Vagina (tissue), 2 donors: ENCODE data around the gene ATAD3B. TPM values are rescaled to one million over a fixed set of nuclear protein-coding genes. Genes with fewer than 3 reads are reported as not detected.

Experiments used
- DNase-seq, 2 donors: peaks; one replicate each; pipeline ENCODE4 v3.0.0-alpha.2; 2017; ENCODE audit errors: extremely low spot score in 2 of 2
- H3K27ac ChIP-seq: fragments of 200-600 bp; sonication (generic); one replicate; pipeline ENCODE4 v1.5.1; 2019
- H3K27me3 ChIP-seq: fragments of 200-600 bp; sonication (generic); one replicate; pipeline ENCODE4 v1.5.1; 2019
- H3K36me3 ChIP-seq, 2 donors: fragments of 200-600 bp; sonication (generic); one replicate each; pipeline ENCODE4 v1.5.1; 2017 to 2019
- H3K4me1 ChIP-seq: fragments of 200-600 bp; sonication (generic); one replicate; pipeline ENCODE4 v1.5.1; 2019
- H3K4me3 ChIP-seq, 2 donors: fragments of 200-600 bp; sonication (generic); 1 replicate in 1 of 2; 2 replicates in 1 of 2; pipeline ENCODE4 v1.5.1; 2016 to 2019
- H3K9me3 ChIP-seq: fragments of 200-600 bp; sonication (generic); one replicate; pipeline ENCODE4 v1.5.1; 2019
- CTCF ChIP-seq, 3 experiments: fragments of 450-650 bp in 2 of 3; fragments of 200-600 bp in 1 of 3; sonication (generic) in 1 of 3; IDR thresholded peaks; one replicate each; pipeline ENCODE4 v1.5.1; 2017 to 2019; ENCODE audit warnings: antibody characterized with exemption in 3 of 3, mild to moderate bottlenecking in 2 of 3, moderate library complexity in 2 of 3
- POLR2A ChIP-seq, 2 donors: fragments of 450-650 bp; IDR thresholded peaks; one replicate each; pipeline ENCODE4 v1.6.1; 2017; ENCODE audit warnings: antibody characterized with exemption in 2 of 2, mild to moderate bottlenecking in 2 of 2, moderate library complexity in 2 of 2
- POLR2AphosphoS5 ChIP-seq, 2 donors: sonication (generic); formaldehyde crosslinking; IDR thresholded peaks; one replicate each; pipeline ENCODE4 v1.9.0; 2017; ENCODE audit warnings: antibody characterized with exemption in 2 of 2, mild to moderate bottlenecking in 2 of 2, low read depth in 1 of 2; ENCODE audit not compliant: insufficient read depth in 1 of 2
- intact Hi-C: fragments of 100-400 bp; cut with DNase I; formaldehyde crosslinking; loops from one replicate; pipeline ENCODE4 v1.15.1; 2023
- total RNA-seq: library from RNA; depleted of rRNA; stranded (reverse); fragments of >200 nt; gene quantifications from one replicate; pipeline ENCODE4 v1.2.3, GENCODE V29; 2016

Gene ATAD3B
- total RNA-seq, 1 donor from 2014 or later = 17.7 TPM

- Histone ChIP-seq H3K9me3 (no peaks in the 10 kb centered on the region), H3K27ac (no peak overlapping the region), H3K4me1 (peaks cover 36% of the 10 kb centered on the region), H3K4me3 (no peak overlapping the region), H3K27me3 (no peaks in the 10 kb centered on the region), H3K36me3 (no peaks in the 10 kb centered on the region)
- intact Hi-C loops = no loop called here
- DNase-seq = no peak
- no peak for TF ChIP-seq CTCF (IDR thresholded peaks at IDR 0.05)
- no peak for TF ChIP-seq POLR2AphosphoS5 (IDR thresholded peaks at IDR 0.05; ENCODE audit: insufficient read depth in 1 of 2, low read depth in 1 of 2)
- TF ChIP-seq POLR2A (IDR thresholded peaks at IDR 0.05) = no peak
These were observed 46.9 kb upstream of the ATAD3B start for GRCh38 chr1:1424707-1425106.

- TF ChIP-seq POLR2AphosphoS5 (IDR thresholded peaks at IDR 0.05; ENCODE audit: insufficient read depth in 1 of 2, low read depth in 1 of 2) (no peak), CTCF (IDR thresholded peaks at IDR 0.05) (no peak), POLR2A (IDR thresholded peaks at IDR 0.05) (no peak)
- intact Hi-C loops = no loop called here
- no peak overlapping the region for H3K4me3 ChIP-seq
- no peaks in the 10 kb centered on the region for H3K9me3 ChIP-seq
- no peak for DNase-seq
- H3K4me1 ChIP-seq = peaks cover 40% of the 10 kb centered on the region
- H3K27me3 ChIP-seq = no peaks in the 10 kb centered on the region
- H3K27ac ChIP-seq = no peak overlapping the region
- H3K36me3 ChIP-seq = no peaks in the 10 kb centered on the region
These were observed 46.2 kb upstream of the ATAD3B start for GRCh38 chr1:1425426-1425752.

- no peak overlapping the region for H3K27ac ChIP-seq
- peaks cover 40% of the 10 kb centered on the region for H3K4me1 ChIP-seq
- H3K36me3 ChIP-seq = no peaks in the 10 kb centered on the region
- H3K9me3 ChIP-seq = no peaks in the 10 kb centered on the region
- no peak for TF ChIP-seq CTCF (IDR thresholded peaks at IDR 0.05)
- no peak for TF ChIP-seq POLR2A (IDR thresholded peaks at IDR 0.05)
- no peak for TF ChIP-seq POLR2AphosphoS5 (IDR thresholded peaks at IDR 0.05; ENCODE audit: insufficient read depth in 1 of 2, low read depth in 1 of 2)
- DNase-seq = no peak
- intact Hi-C loops = no loop called here
- H3K4me3 ChIP-seq = no peak overlapping the region
- no peaks in the 10 kb centered on the region for H3K27me3 ChIP-seq
These were observed 45.6 kb upstream of the ATAD3B start for GRCh38 chr1:1425753-1426495.

GRCh38 chr1:1426496-1427105, 45.0 kb upstream of the ATAD3B start:
- intact Hi-C loops = no loop called here
- no peak overlapping the region for H3K27ac ChIP-seq

More at GRCh38 chr1:1426496-1427105, 45.0 kb upstream of the ATAD3B start:
- Histone ChIP-seq H3K27me3 (no peaks in the 10 kb centered on the region), H3K4me3 (no peak overlapping the region), H3K36me3 (no peaks in the 10 kb centered on the region), H3K4me1 (peaks cover 40% of the 10 kb centered on the region), H3K9me3 (no peaks in the 10 kb centered on the region)
- DNase-seq = no peak
- TF ChIP-seq CTCF (IDR thresholded peaks at IDR 0.05) = no peak
- no peak for TF ChIP-seq POLR2AphosphoS5 (IDR thresholded peaks at IDR 0.05; ENCODE audit: insufficient read depth in 1 of 2, low read depth in 1 of 2)
- no peak for TF ChIP-seq POLR2A (IDR thresholded peaks at IDR 0.05)
